Keratinocyte (primary cell): ENCODE results near the gene CARD9. TPM values are rescaled to one million over a fixed set of nuclear protein-coding genes. Genes with fewer than 3 reads are reported as not detected.
A peak's percentile ranks its signal among the peaks of the same experiment; 100 is the strongest.
"Not testable (repeated sequence)": the region's sequence is repeated elsewhere in the genome, so short reads cannot be mapped to it uniquely, and the experiment has no call there.

ENCODE experiments used
- DNase-seq: peaks from one replicate; pipeline ENCODE4 v3.0.0-alpha.2; 2011; ENCODE audit warnings: low read depth, missing footprints, low spot score
- FAIRE-seq: peaks from 2 replicates; lab custom pipeline; 2011; peaks lifted over from hg19 to GRCh38; lab: Jason Lieb, UNC
- H2AFZ ChIP-seq: 2 replicates; pipeline ENCODE4 v1.6.0; 2012; ENCODE audit warnings: low read length, control low read depth, inconsistent platforms; ENCODE audit not compliant: control insufficient read depth
- H3K27ac ChIP-seq: 2 replicates; pipeline ENCODE4 v1.5.1; 2011; ENCODE audit warnings: low read length; ENCODE audit not compliant: control insufficient read depth, insufficient read depth
- H3K27me3 ChIP-seq: 3 replicates; pipeline ENCODE4 v1.6.0; 2011; ENCODE audit warnings: low read length; ENCODE audit not compliant: control insufficient read depth, insufficient read depth; ENCODE audit errors: extremely low read depth
- H3K36me3 ChIP-seq, 2 experiments: 2 replicates in 1 of 2; 3 replicates in 1 of 2; pipeline ENCODE4 v1.5.1; 2011; ENCODE audit warnings: low read length in 2 of 2, mild to moderate bottlenecking in 1 of 2; ENCODE audit not compliant: control insufficient read depth in 2 of 2, insufficient read depth in 2 of 2; ENCODE audit errors: extremely low read depth in 1 of 2
- H3K4me1 ChIP-seq: 3 replicates; pipeline ENCODE4 v1.5.1; 2011; ENCODE audit warnings: low read length; ENCODE audit not compliant: control insufficient read depth, insufficient read depth; ENCODE audit errors: extremely low read depth
- H3K4me2 ChIP-seq: 3 replicates; pipeline ENCODE4 v1.6.0; 2011; ENCODE audit warnings: low read depth, low read length; ENCODE audit not compliant: control insufficient read depth, insufficient read depth; ENCODE audit errors: extremely low read depth
- H3K4me3 ChIP-seq, 3 experiments: fragments of 200-600 bp in 1 of 3; sonication (generic) in 1 of 3; 2 replicates in 2 of 3; 3 replicates in 1 of 3; pipeline ENCODE4 v1.5.1; 2011 to 2016; ENCODE audit warnings: low read length in 3 of 3, mild to moderate bottlenecking in 3 of 3, control low read depth in 2 of 3, inconsistent platforms in 1 of 3, low read depth in 1 of 3, mixed read lengths in 1 of 3, mixed run types in 1 of 3, moderate library complexity in 1 of 3; ENCODE audit not compliant: control insufficient read depth in 2 of 3, insufficient read depth in 2 of 3; ENCODE audit errors: extremely low read depth in 1 of 3
- H3K79me2 ChIP-seq: 2 replicates; pipeline ENCODE4 v1.6.0; 2012; ENCODE audit warnings: low read length; ENCODE audit not compliant: control insufficient read depth, insufficient read depth
- H3K9ac ChIP-seq: 3 replicates; pipeline ENCODE4 v1.6.0; 2011; ENCODE audit warnings: low read length; ENCODE audit not compliant: control insufficient read depth, insufficient read depth; ENCODE audit errors: extremely low read depth
- H3K9me1 ChIP-seq: 3 replicates; pipeline ENCODE4 v1.6.0; 2011; ENCODE audit warnings: low read length; ENCODE audit not compliant: control insufficient read depth, insufficient read depth; ENCODE audit errors: extremely low read depth
- H3K9me3 ChIP-seq: 2 replicates; pipeline ENCODE4 v1.5.1; 2012; ENCODE audit warnings: low read depth, low read length; ENCODE audit not compliant: control insufficient read depth
- H4K20me1 ChIP-seq: 3 replicates; pipeline ENCODE4 v1.6.0; 2011; ENCODE audit warnings: low read length; ENCODE audit not compliant: control insufficient read depth, insufficient read depth; ENCODE audit errors: extremely low read depth
- CTCF ChIP-seq, 3 experiments: IDR thresholded peaks in 1 of 3; conservative IDR thresholded peaks in 1 of 3; optimal IDR thresholded peaks in 1 of 3; 2 replicates in 2 of 3; 3 replicates in 1 of 3; pipeline versions ENCODE3 to v1.5.1; 2011; ENCODE audit warnings: low read length in 3 of 3, mild to moderate bottlenecking in 3 of 3, moderate library complexity in 2 of 3, control low read depth in 1 of 3, inconsistent platforms in 1 of 3; ENCODE audit not compliant: insufficient read depth in 2 of 3; ENCODE audit errors: extremely low read depth in 1 of 3
- EZH2 ChIP-seq: IDR thresholded peaks from one replicate; pipeline ENCODE4 v1.6.1; 2012; ENCODE audit warnings: inconsistent platforms, mild to moderate bottlenecking, low read length, moderate library complexity
- dilution Hi-C: fragments of 300-500 bp; cut with MboI; formaldehyde crosslinking; loops from one replicate; pipeline ENCODE4 v1.7.0; 2020; ENCODE audit warnings: low sequenced_read_pairs; ENCODE audit not compliant: extremely low pct_ligation_motif_present
- polyA plus RNA-seq, 5 experiments: library from polyadenylated mRNA; depleted of rRNA in 3 of 5; stranded (reverse) in 3 of 5; stranded (forward) in 1 of 5; unstranded in 1 of 5; fragments of >200 nt; gene quantifications; 1 replicate in 1 of 5; 2 replicates in 3 of 5; 3 replicates in 1 of 5; pipeline versions ENCODE4 v1.2.1 to v1.2.3, GENCODE V29; 2011 to 2012; ENCODE audit warnings: missing spikeins in 2 of 5, low read depth in 1 of 5, low replicate concordance in 1 of 5

CARD9 gene
- polyA plus RNA-seq, 1 donor (not counting 4 experiments of a cell fraction or from before 2014, with no cell fraction given): 0.07 TPM

GRCh38 chr9:136409557-136410455 is 36.3 kb upstream of the CARD9 start:
- H3K9me3 ChIP-seq: no peaks in the 10 kb centered on the region
- FAIRE-seq (no peak), DNase-seq (no peak)
- peaks cover 25% of the 10 kb centered on the region for H3K4me1 ChIP-seq
- peak overlapping the region; percentile 97 for H3K9ac ChIP-seq
- H4K20me1 ChIP-seq: peaks cover 11% of the 10 kb centered on the region
- H3K27ac ChIP-seq: peak overlapping the region; percentile 67
- H3K4me2 ChIP-seq: peak overlapping the region; percentile 90
- dilution Hi-C loops: no loop called here
- no peak for TF ChIP-seq EZH2
- no peak for TF ChIP-seq CTCF (optimal IDR thresholded peaks at IDR 0.05 in 1 of 3, IDR thresholded peaks at IDR 0.05 in 1 of 3, conservative IDR thresholded peaks at IDR 0.05 in 1 of 3; ENCODE audit: extremely low read depth in 1 of 3, insufficient read depth in 2 of 3, low read length in 3 of 3)
- peak overlapping the region; percentile 33 for H2AFZ ChIP-seq
- peak overlapping the region; percentile 84 to 96 (median 87) for H3K4me3 ChIP-seq
- H3K79me2 ChIP-seq: peaks cover 55% of the 10 kb centered on the region
- no peaks in the 10 kb centered on the region for H3K9me1 ChIP-seq
- peaks cover 34 to 36% of the 10 kb centered on the region in 2 experiments for H3K36me3 ChIP-seq
- no peaks in the 10 kb centered on the region for H3K27me3 ChIP-seq

GRCh38 chr9:136407911-136408310 is 34.4 kb upstream of the CARD9 start:
- TF ChIP-seq EZH2 (no peak), CTCF (optimal IDR thresholded peaks at IDR 0.05 in 1 of 3, IDR thresholded peaks at IDR 0.05 in 1 of 3, conservative IDR thresholded peaks at IDR 0.05 in 1 of 3; ENCODE audit: extremely low read depth in 1 of 3, insufficient read depth in 2 of 3, low read length in 3 of 3) (no peak)
- no peaks in the 10 kb centered on the region for H3K27me3 ChIP-seq
- peaks cover 41% of the 10 kb centered on the region for H3K79me2 ChIP-seq
- H3K9me1 ChIP-seq: no peaks in the 10 kb centered on the region
- H3K4me1 ChIP-seq: peaks cover 25% of the 10 kb centered on the region
- H3K4me2 ChIP-seq: no peak overlapping the region
- peaks cover 6% of the 10 kb centered on the region for H4K20me1 ChIP-seq
- H3K9ac ChIP-seq: no peak overlapping the region
- H3K4me3 ChIP-seq: no peak overlapping the region
- peaks cover 21 to 26% of the 10 kb centered on the region in 2 experiments for H3K36me3 ChIP-seq
- no peak for FAIRE-seq
- no peak overlapping the region for H2AFZ ChIP-seq
- dilution Hi-C loops: no loop called here
- H3K27ac ChIP-seq: no peak overlapping the region
- no peaks in the 10 kb centered on the region for H3K9me3 ChIP-seq
- DNase-seq: no peak

- DNase-seq, H3K27ac ChIP-seq, H3K9me1 ChIP-seq, H2AFZ ChIP-seq, FAIRE-seq, H3K9ac ChIP-seq, dilution Hi-C loops, H3K27me3 ChIP-seq, H3K4me2 ChIP-seq, H3K9me3 ChIP-seq, H4K20me1 ChIP-seq, H3K4me3 ChIP-seq: not testable (repeated sequence)
- Histone ChIP-seq H3K36me3 (peaks cover 20 to 22% of the 10 kb centered on the region in 2 experiments), H3K79me2 (peaks cover 34% of the 10 kb centered on the region), H3K4me1 (peaks cover 24% of the 10 kb centered on the region)
Observed at GRCh38 chr9:136407061-136407460, 33.6 kb upstream of the CARD9 start.
